Measurements from ENCODE around the gene LIMCH1.

The LIMCH1 gene

DNA sequence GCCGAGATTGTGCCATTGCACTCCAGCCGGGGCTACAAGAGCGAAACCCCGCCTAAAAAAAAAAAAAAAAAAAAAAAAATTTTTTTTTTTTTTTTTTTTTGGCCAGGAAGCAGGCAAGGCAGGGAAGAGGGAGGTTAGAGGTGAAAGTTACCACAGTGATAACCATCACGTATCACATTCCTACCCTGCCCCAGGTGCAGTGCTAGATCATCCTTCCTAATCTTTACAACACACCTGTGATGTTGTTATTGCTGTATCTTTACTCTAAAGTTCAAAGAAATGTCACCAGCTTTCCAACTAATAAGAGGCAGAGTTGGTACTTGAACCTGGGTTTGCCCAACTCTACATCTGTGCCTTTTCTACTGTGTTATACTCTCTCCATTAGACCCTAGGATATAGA is 7.2 kb upstream of the LIMCH1 start:
- no peak for DNase-seq

DNA sequence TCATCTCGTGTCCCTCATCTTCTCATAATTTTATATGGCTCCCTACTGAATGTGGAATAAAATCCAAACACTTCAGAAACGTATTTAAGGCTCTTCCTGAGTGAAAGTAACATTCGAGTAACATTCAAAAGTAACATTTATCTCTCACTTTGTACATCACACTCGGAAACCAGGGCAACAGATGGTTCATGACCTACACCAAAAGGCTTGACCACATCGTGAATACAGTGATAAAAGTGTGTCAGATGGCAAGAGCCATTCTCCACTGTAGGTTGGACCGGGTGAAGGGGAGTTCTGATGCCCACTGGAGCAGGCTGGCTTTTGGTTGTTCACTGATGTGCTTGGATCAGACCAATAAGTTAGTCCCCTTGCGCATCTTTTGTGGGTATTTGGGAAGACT is 5.6 kb upstream of the LIMCH1 start:
- no peak for DNase-seq

DNA sequence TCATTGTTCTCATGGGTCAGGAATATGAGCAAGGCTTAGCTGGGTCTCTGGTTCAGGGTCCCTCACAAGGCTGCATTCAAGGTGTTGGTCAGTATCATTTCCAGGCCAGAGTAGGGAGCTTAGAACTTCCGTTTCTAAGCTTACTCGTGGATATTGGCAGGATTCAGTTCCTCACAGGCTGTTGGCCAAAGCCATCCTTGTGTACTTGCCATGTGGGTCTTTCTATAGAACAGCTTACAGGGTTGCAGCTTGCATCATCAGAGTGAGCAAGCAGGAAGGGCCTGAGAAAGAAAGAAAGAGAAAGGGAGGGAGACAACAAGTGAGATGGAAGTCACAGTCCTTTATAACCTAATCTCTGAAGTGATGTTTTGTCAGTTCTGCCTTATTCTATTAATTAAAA is 5.1 kb upstream of the LIMCH1 start:
- DNase-seq = no peak

DNA sequence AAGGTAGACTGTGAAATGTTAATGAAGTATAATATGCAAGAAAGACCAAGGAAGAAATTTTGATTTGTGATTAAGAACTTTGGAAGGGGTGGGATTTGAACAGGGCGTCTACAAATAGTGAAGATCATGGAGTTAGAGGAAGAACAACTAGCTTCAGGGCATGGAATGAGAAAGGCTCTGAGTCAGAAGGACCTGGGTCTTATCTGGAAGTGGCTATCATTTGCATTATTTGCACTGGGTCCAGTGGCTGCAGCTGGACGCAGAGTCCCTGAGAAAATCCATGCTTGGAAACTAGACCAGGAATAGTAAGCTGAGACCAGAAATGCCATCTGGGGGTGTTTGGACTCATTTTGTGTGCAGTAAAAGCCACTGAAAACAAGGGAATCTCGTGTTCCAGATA is 4.3 kb upstream of the LIMCH1 start:
- DNase-seq = no peak

- no peak for DNase-seq
These were observed 3.6 kb upstream of the LIMCH1 start for GRCh38 chr4:41534404-41534803.

DNA sequence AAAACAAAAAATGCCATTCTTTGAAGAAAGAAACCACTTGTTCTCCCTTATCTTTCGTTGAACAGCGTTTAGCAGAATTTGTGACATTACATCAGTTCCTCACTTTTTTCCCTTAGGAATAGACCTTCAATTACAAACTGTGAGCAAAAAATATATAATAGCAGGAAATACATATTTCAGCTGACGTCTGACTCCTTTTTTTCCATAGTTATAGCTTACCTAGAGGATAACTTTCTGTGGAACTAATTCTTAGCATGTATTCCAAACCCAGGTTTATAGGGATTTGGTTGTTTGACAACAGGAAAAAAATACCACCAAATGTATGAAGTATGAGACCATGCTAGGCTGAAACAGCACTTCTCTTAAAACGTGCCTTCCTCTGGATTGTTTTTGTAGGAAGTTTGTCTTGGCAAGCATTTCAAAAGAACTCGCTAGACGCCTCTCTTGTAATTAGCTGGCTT is 2.0 kb upstream of the LIMCH1 start:
- DNase-seq = no peak

GRCh38 chr4:41537292-41537890 is 566 bp upstream of the LIMCH1 start:
- DNase-seq = no peak

- DNase-seq = no peak
These were observed 1.0 kb downstream of the LIMCH1 start for GRCh38 chr4:41538887-41539498.

- DNase-seq = no peak
These were observed 1.8 kb downstream of the LIMCH1 start for GRCh38 chr4:41539711-41540110.

DNA sequence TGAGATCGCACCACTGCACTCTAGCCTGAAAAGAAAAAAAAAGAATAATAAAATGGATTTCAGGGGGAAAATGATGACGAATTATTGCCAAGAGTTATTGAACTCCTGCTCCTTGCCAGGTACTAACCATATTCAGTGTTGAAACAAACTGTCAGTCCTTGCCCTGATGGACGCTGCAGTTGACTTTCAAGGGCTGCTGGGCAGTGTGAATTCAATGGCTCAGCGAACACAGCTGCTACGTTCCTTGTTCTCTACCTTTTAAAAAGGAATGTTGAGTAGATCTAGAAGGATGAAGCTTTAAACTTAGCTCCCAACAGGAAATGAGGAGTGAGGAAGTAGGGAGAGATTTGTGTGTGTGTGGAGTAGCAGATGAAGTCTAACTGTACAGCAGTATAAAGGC is 2.7 kb downstream of the LIMCH1 start:
- DNase-seq = no peak

GRCh38 chr4:41541687-41542094 is 3.7 kb downstream of the LIMCH1 start:
- no peak for DNase-seq

- DNase-seq = peak; percentile 6
These were observed 4.7 kb downstream of the LIMCH1 start for GRCh38 chr4:41542526-41543275.

GRCh38 chr4:41545238-41545637 is 7.3 kb downstream of the LIMCH1 start:
- DNase-seq = no peak

- DNase-seq = no peak
These were observed 8.7 kb downstream of the LIMCH1 start for GRCh38 chr4:41546638-41547037.

DNA sequence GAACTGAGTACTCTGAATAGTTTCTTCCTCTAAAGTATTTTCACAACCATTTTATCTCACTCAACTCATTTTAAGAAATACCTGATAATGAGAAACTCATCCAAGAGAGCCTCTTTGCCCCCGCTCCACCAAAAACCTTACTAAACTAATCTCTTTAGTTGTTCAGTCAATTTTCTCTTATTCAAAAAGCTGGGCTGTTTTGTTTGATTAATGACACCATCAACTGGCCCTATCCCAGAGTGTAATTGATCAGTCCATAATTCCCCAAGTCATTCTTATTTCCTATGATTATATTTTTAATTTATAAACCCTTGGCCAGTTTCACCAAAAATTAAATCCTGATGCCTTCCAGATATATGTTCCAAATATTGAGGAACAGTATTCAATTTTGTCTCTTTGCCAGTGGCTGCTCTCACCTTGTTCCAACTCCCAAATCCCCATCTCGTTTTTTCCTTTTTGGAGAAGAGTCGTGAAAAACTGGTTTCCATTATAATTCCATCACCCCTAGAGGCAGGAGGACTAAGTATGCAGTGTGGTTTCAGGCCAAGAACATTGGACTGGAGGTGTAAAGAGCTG is 10.4 kb downstream of the LIMCH1 start:
- no peak for DNase-seq

DNA sequence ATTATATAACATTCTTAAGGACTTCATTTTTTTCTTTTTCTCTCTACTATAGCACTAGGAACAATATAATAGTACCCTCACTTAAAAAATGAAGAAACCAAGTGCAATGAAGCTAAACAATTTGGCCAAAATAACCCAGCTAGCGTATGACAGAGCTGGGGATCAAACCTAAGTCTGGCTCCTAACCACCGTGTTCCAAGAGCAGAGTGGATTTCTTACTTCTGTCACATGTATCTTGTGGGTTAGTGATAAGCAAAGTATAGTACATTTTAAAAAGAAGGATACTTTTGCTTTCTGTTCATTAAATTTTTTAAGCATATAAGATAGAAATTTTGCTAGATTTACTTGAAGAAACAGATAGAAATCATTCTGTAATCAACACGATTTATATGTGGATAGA is 11.5 kb downstream of the LIMCH1 start:
- DNase-seq = no peak

- no peak for DNase-seq
These were observed 12.4 kb downstream of the LIMCH1 start for GRCh38 chr4:41550308-41550707.

DNA sequence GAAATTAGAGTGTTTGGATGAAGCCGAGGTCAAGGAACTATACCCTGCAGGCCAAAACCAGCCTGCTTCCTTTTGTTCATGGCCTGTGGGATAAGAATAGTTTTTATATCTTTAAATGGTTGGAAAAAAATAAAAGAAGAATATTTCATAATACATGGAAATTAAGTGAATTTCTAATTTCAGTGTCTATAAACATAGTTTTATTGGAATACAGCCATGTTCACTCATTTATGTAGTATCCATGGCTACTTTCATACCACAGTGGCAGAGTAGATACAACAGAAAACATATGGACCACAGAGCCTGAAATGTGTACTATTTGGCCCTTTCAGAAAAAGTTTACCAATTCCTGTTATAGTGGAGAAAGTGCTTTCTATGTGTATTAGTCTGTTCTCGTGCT is 13.6 kb downstream of the LIMCH1 start:
- no peak for DNase-seq

- no peak for DNase-seq
These were observed 16.9 kb downstream of the LIMCH1 start for GRCh38 chr4:41554905-41555304.

DNA sequence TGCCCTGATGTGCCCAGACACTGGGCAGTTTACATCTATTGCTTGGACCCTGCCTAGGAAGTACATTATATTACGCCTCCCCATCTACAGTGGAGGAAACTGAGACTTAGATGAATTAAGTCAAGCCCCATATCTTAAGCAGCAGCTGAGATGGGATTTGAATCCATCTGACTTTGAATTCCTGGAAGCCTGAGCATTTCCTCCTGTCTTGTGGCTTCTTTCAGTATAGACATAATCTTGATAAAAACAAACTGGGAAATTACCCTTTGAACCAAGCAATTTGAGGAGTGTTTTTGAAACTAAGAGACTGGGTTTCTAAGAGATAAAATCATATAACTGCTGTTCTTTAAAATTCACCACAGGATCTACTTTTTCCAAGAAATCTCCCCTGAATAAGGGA is 18.6 kb downstream of the LIMCH1 start:
- no peak for DNase-seq

GRCh38 chr4:41559940-41560516 is 22.1 kb downstream of the LIMCH1 start:
- DNase-seq = no peak

DNA sequence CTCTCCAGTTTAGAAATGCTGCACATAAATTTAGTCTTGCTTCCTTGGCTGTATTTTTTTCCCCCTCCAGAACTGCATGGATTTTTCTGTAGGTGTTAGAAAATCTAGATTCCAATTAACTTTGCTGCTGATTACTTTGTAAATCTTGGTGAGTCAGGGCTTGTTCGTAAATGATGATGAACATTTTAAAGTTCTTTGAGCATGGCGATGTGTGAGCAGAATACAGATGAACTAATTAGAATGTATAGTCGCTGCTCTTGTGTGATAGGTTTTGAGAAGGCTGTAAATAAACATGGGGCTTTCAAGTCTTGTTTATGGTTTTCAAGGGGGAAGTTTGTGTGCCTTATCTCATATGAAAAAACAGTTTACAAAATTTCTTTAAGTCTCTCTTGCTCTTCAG is 23.3 kb downstream of the LIMCH1 start:
- no peak for DNase-seq

GRCh38 chr4:41567186-41567585 is 29.2 kb downstream of the LIMCH1 start:
- no peak for DNase-seq

- DNase-seq = no peak
These were observed 30.4 kb downstream of the LIMCH1 start for GRCh38 chr4:41568363-41568762.
